ENCODE measurements around the gene KLK7. TPM values are rescaled to one million over a fixed set of nuclear protein-coding genes. Genes with fewer than 3 reads are reported as not detected.

KLK7 gene
- polyA plus RNA-seq, 3 donors from 2014 or later: not detected

- Mint-ChIP-seq H3K4me3 (no peak overlapping the region), H3K36me3 (peaks cover 0 to 4% (median 3%) of the 10 kb centered on the region in 3 donors), H3K4me1 (peaks cover 20 to 30% of the 10 kb centered on the region in 2 donors), H3K27ac (no peak overlapping the region), H3K27me3 (ENCODE audit: low read depth in 3 of 3) (peaks cover 17 to 25% (median 20%) of the 10 kb centered on the region in 3 donors), H3K9me3 (peaks cover 0 to 3% (median 0%) of the 10 kb centered on the region in 6 donors)
- peak in 2 of 3 donors; percentile 12 to 22 for DNase-seq
Measured at GRCh38 chr19:51020988-51021651, 37.4 kb upstream of the KLK7 start.

DNA sequence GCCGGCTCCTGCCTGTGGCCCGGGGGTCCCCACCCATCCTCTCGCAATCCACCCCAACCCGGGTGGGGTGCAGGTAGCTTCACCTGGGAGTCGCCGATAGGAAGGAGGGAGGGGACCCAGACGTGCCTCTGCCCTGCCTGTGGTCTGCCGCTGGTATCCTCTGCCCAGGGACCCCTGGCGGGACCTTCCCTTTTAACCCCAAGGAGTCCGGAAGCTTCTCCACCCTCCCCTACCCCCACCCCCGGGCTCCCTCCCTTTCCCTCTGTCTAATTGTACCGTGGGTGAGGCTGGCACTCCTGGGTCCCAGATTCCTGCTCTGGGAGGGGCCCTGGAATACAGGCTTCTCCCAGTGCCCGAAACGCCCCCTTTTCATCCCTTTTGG, 35.8 kb upstream of the KLK7 start, which contains the start of gene KLK10:
Gene KLK10, minus strand, starts transcription at position 166 of the 382 bp plus-strand sequence. CDS start 579 bp downstream, outside the sequence.
- H3K4me1 Mint-ChIP-seq: peaks cover 20 to 30% of the 10 kb centered on the region in 2 donors
- H3K4me3 Mint-ChIP-seq: peak within 1 kb of the TSS; percentile 75 to 91 (median 86)
- DNase-seq: no peak
- peaks cover 20 to 26% (median 22%) of the 10 kb centered on the region in 3 donors for H3K27me3 Mint-ChIP-seq (ENCODE audit: low read depth in 3 of 3)
- peaks cover 0 to 4% (median 3%) of the 10 kb centered on the region in 3 donors for H3K36me3 Mint-ChIP-seq
- no peak within 1 kb of the TSS for H3K27ac Mint-ChIP-seq
- peaks cover 0 to 3% (median 0%) of the 10 kb centered on the region in 6 donors for H3K9me3 Mint-ChIP-seq

DNA sequence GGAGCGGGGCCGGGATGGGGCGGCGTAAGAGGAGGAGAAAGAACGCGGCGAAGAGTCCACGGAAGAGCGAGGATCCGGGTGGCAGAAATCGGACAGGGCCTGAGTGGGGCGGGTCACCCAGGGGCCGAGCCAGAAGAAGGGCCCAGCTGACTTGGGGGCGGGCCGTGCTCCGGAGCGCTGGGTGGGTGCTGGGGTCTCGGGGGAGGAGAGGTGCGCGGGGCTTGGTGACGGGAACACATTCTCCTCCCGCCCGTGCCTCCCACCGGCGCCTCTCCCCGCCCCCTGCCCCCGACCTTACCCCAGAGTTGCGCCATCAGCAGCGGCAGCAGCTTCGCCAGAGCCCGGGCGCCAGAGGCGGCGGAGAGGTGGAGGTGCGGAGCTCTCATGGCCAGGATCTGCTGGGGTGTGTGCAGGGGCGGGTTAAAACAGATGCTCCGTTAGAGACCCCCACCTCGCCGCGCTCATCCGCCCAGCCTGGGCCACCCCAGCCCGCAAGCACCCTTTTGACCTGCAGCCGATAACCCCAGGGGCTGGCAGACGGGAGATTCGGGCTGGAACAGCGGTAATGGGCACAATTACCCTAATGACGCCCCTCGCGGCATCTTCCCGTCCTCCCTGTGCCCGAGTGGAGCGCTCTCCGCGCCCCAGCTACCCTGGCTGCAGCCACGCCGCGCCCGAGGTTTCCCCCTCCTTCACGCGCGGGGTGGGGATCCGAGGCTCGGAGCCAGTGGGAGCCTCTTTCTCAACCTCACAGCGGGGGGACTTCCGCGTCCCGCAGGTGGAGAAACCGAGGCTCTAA, 35.2 kb upstream of the KLK7 start:
- Mint-ChIP-seq H3K4me3 (peak overlapping the region; percentile 75 to 91 (median 86)), H3K4me1 (peaks cover 20 to 30% of the 10 kb centered on the region in 2 donors), H3K36me3 (peaks cover 0 to 4% (median 3%) of the 10 kb centered on the region in 3 donors), H3K9me3 (peaks cover 0 to 3% (median 0%) of the 10 kb centered on the region in 6 donors), H3K27me3 (ENCODE audit: low read depth in 3 of 3) (peaks cover 19 to 26% (median 20%) of the 10 kb centered on the region in 3 donors), H3K27ac (no peak overlapping the region)
- DNase-seq: no peak

DNA sequence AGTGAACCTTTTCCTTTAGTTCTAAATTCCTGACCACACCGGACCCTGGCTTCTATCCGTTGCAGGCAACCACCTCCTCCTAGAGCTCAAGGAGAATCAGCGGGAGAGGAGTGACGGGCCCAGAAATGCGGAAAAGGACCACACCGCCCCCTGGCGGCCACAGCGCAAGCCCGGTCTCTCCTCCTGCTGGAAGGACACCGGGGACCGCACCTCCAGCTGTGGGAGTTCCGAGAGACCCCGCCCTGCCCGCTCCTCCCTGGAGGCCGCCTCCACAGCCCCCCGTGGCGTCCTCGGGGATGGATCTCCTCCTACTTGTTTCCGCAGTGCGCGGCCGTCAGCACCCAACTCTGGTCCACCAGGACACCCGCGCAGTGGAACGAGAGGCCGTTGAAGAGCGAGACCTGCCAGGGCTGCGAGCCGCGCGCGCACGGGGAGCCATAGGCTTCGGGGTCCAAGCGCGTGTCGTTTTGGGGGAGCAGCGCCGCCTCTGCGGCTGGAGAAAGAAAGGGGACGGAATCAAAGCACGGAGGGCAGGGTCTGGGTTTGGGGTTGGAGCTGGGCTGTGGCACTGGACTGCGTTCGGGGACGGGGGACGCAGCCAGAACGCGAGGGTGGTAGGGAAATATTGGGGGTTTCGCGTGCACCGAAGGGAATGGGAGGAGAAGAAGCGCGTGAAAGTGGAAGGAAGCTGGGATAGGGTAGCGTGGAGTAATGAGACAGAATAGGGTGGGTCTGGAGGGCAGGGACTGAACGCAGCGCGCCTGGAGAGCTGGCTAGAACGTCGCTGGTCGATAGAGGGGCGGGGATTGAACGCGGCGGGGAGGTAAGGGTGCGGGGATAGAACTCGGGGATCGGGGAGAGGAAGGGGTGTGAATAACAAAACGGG, 33.3 kb upstream of the KLK7 start:
- DNase-seq: peak in 2 of 3 donors; percentile 36 to 37
- Mint-ChIP-seq H3K27me3 (ENCODE audit: low read depth in 3 of 3) (peaks cover 18 to 25% (median 24%) of the 10 kb centered on the region in 3 donors), H3K4me1 (peaks cover 20 to 30% of the 10 kb centered on the region in 2 donors), H3K36me3 (peaks cover 0 to 4% (median 3%) of the 10 kb centered on the region in 3 donors), H3K4me3 (peak overlapping the region in 4 of 5 donors; percentile 52 to 73 (median 60)), H3K9me3 (peaks cover 0 to 1% (median 0%) of the 10 kb centered on the region in 6 donors), H3K27ac (no peak overlapping the region)

DNA sequence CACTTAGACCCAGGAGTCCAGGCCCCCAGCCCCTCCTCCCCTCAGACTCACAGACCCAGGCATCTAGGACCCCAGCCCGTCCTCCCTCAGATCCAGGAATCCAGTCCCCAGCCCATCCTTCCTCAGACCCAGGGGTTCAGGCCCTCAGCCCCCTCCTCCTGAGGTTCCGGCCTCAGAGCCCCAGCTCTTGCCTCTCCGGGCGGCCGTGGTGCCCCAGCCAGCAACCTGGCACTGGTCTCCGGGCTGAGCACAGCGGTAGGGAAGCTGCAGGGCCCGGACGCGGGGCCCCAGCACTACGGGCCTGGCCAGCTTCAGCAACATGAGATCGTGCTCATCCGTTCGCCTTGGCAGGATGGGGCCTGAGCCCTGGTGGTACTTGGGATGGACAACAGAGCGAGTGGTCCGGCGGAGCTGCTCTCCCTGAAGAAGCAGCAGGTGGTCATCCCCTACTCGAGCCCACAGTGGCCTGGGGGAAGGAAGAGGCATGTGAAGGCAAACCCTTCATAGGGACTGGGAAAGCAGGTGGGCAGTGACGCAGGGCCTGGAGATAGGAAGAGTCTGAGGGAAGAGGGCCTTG, 32.1 kb upstream of the KLK7 start:
- H3K4me3 Mint-ChIP-seq: peak overlapping the region in 1 of 5 donors; percentile 57
- no peak overlapping the region for H3K27ac Mint-ChIP-seq
- peaks cover 17 to 30% of the 10 kb centered on the region in 2 donors for H3K4me1 Mint-ChIP-seq
- H3K36me3 Mint-ChIP-seq: peaks cover 0 to 4% (median 3%) of the 10 kb centered on the region in 3 donors
- no peak for DNase-seq
- H3K27me3 Mint-ChIP-seq (ENCODE audit: low read depth in 3 of 3): peaks cover 18 to 25% (median 22%) of the 10 kb centered on the region in 3 donors
- H3K9me3 Mint-ChIP-seq: peaks cover 0 to 1% (median 0%) of the 10 kb centered on the region in 6 donors

DNA sequence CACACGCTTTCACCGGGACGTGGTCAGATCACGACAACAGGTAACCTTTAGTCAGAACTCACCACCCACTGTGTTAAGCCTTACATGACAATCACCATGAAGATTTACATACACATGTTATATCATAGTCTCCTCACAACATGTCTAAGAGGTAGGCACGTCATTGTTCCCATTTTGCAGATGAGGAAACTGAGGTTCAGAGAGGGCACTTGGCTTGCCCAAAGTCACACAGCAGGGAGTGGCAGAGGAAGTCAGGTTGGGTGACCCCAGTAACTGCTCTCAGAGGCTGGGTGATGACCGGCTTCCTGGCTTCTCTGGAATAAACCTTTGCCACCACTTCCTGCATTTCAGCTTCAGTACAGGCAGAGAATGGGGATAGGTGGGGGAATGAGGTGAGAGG, 30.5 kb upstream of the KLK7 start:
- DNase-seq: no peak
- peaks cover 18 to 22% (median 20%) of the 10 kb centered on the region in 3 donors for H3K27me3 Mint-ChIP-seq (ENCODE audit: low read depth in 3 of 3)
- no peak overlapping the region for H3K27ac Mint-ChIP-seq
- H3K36me3 Mint-ChIP-seq: peaks cover 0 to 4% (median 3%) of the 10 kb centered on the region in 3 donors
- H3K9me3 Mint-ChIP-seq: peaks cover 0 to 3% (median 0%) of the 10 kb centered on the region in 6 donors
- no peak overlapping the region for H3K4me3 Mint-ChIP-seq
- peaks cover 14 to 24% of the 10 kb centered on the region in 2 donors for H3K4me1 Mint-ChIP-seq

GRCh38 chr19:51012661-51013190, 29.0 kb upstream of the KLK7 start:
- Mint-ChIP-seq H3K27ac (no peak overlapping the region), H3K4me1 (peaks cover 7 to 13% of the 10 kb centered on the region in 2 donors), H3K36me3 (no peaks in the 10 kb centered on the region), H3K9me3 (peaks cover 0 to 1% (median 0%) of the 10 kb centered on the region in 6 donors), H3K4me3 (no peak overlapping the region), H3K27me3 (ENCODE audit: low read depth in 3 of 3) (peaks cover 12 to 18% (median 18%) of the 10 kb centered on the region in 3 donors)
- no peak for DNase-seq

DNA sequence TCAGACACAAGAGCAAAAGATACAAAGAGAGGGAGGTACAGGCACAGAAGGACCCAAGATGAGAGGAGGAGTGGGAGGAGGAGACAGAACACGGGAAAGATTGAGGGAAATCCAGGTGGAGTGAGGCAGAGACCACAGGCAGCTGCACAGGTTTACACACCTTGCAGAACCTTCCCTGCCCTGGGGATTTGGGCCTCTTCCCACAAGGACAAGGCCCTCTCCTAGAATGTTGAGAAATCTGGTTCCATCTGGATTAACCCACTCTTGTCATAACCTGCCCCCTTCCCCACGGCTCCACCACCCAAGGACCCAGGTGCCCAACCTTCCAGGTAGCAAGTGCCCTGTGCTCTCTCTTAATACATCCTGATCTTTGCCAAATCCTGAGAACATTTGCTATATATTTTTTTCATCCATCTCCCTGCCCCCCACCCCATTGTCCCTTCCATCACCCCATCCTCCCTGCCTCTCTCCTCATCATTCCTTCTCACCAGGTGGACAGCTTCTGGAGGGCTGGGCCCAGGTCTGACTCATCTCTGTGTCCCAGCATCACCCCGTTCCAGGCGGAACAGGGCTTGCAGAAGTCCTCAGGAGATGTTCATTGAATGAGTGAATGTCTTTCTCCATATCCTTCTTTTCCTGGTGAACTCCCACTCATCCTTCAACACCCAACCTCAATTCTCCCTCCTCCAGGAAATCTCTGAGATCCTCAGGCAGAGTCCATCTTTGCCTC, 26.5 kb upstream of the KLK7 start:
- no peaks in the 10 kb centered on the region for H3K36me3 Mint-ChIP-seq
- H3K4me1 Mint-ChIP-seq: no peaks in the 10 kb centered on the region
- no peak overlapping the region for H3K27ac Mint-ChIP-seq
- no peak for DNase-seq
- peaks cover 1 to 13% (median 7%) of the 10 kb centered on the region in 3 donors for H3K27me3 Mint-ChIP-seq (ENCODE audit: low read depth in 3 of 3)
- H3K9me3 Mint-ChIP-seq: peaks cover 0 to 1% (median 0%) of the 10 kb centered on the region in 6 donors
- H3K4me3 Mint-ChIP-seq: no peak overlapping the region

GRCh38 chr19:51009061-51009891, 25.6 kb upstream of the KLK7 start:
- H3K9me3 Mint-ChIP-seq: peaks cover 0 to 1% (median 0%) of the 10 kb centered on the region in 6 donors
- DNase-seq: no peak
- H3K27ac Mint-ChIP-seq: no peak overlapping the region
- H3K4me3 Mint-ChIP-seq: no peak overlapping the region
- peaks cover 1 to 14% (median 7%) of the 10 kb centered on the region in 3 donors for H3K27me3 Mint-ChIP-seq (ENCODE audit: low read depth in 3 of 3)
- no peaks in the 10 kb centered on the region for H3K36me3 Mint-ChIP-seq
- no peaks in the 10 kb centered on the region for H3K4me1 Mint-ChIP-seq

DNA sequence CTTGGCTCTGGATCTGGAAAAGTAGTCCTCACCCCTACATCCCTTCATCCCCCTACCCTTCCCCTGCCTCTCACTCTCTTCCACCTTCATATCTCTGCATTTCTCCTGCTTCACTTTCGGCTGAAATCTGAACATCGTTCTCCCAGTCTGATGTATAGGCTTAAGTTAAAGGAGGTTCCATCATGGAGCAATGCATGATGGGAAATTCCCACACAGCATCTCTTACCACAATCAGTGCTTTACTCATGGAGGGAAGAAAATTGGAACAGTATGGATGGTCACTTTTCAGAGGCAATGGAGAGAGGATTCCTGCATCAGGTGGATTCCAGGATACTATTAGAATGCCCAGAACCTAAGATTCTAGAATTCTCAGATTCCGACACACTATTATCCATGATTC, 23.8 kb upstream of the KLK7 start:
- no peak for DNase-seq
- peaks cover 2 to 14% (median 6%) of the 10 kb centered on the region in 3 donors for H3K27me3 Mint-ChIP-seq (ENCODE audit: low read depth in 3 of 3)
- H3K36me3 Mint-ChIP-seq: no peaks in the 10 kb centered on the region
- no peaks in the 10 kb centered on the region for H3K4me1 Mint-ChIP-seq
- H3K4me3 Mint-ChIP-seq: no peak overlapping the region
- no peak overlapping the region for H3K27ac Mint-ChIP-seq
- H3K9me3 Mint-ChIP-seq: peaks cover 0 to 1% (median 0%) of the 10 kb centered on the region in 6 donors

- no peaks in the 10 kb centered on the region for H3K36me3 Mint-ChIP-seq
- H3K27me3 Mint-ChIP-seq (ENCODE audit: low read depth in 3 of 3): peaks cover 2 to 14% (median 11%) of the 10 kb centered on the region in 3 donors
- no peaks in the 10 kb centered on the region for H3K4me1 Mint-ChIP-seq
- H3K9me3 Mint-ChIP-seq: peaks cover 0 to 4% (median 0%) of the 10 kb centered on the region in 6 donors
- no peak for DNase-seq
- H3K27ac Mint-ChIP-seq: no peak overlapping the region
- no peak overlapping the region for H3K4me3 Mint-ChIP-seq
Measured at GRCh38 chr19:51006406-51006805, 22.7 kb upstream of the KLK7 start.

Measured in immature natural killer cell (primary cell).